Body of pancreas (tissue), 4 donors: Measurements from ENCODE around the gene GADD45GIP1. TPM values are rescaled to one million over a fixed set of nuclear protein-coding genes. Genes with fewer than 3 reads are reported as not detected.

Experiments used
- ATAC-seq: fragments of 150-250 bp; one replicate; pipeline ENCODE4 v1.9.1; 2016
- DNase-seq, 4 donors: peaks; one replicate each; pipeline ENCODE4 v3.0.0-alpha.2; 2019
- H3K27ac ChIP-seq, 4 donors: fragments of 200-600 bp; sonication (generic); 1 replicate in 3 of 4; 2 replicates in 1 of 4; pipeline versions ENCODE4 v1.5.1 to v1.6.1; 2016 to 2019; ENCODE audit warnings: mild to moderate bottlenecking in 1 of 4, mixed read lengths in 1 of 4, moderate library complexity in 1 of 4
- H3K27me3 ChIP-seq, 2 donors: fragments of 200-600 bp; sonication (generic); one replicate each; pipeline ENCODE4 v1.6.0; 2016; ENCODE audit warnings: mild to moderate bottlenecking in 1 of 2
- H3K36me3 ChIP-seq, 2 donors: fragments of 200-600 bp; sonication (generic); replicated peaks in 1 of 2; 2 replicates each; pipeline ENCODE4 v1.5.1; 2016; ENCODE audit warnings: low read depth in 2 of 2; ENCODE audit not compliant: insufficient read depth in 1 of 2
- H3K4me1 ChIP-seq: fragments of 200-600 bp; sonication (generic); one replicate; pipeline ENCODE4 v1.6.0; 2016
- H3K4me3 ChIP-seq, 2 donors: fragments of 200-600 bp; sonication (generic); 1 replicate in 1 of 2; 2 replicates in 1 of 2; pipeline ENCODE4 v1.5.1; 2016 to 2019
- H3K9me3 ChIP-seq, 3 donors: fragments of 200-600 bp; sonication (generic); 1 replicate in 2 of 3; 2 replicates in 1 of 3; pipeline ENCODE4 v1.5.1; 2016
- POLR2A ChIP-seq, 3 donors: fragments of 450-650 bp; IDR thresholded peaks; one replicate each; pipeline ENCODE4 v1.6.1; 2016; ENCODE audit warnings: antibody characterized with exemption in 3 of 3, mild to moderate bottlenecking in 2 of 3
- WGBS, 2 donors: methylation state at CpG; one replicate each; pipeline ENCODE4 v1.1.5; 2017; 5-methylcytosine and 5-hydroxymethylcytosine counted together
- intact Hi-C: fragments of 100-400 bp; cut with DNase I; formaldehyde crosslinking; loops from one replicate; pipeline ENCODE4 v1.15.1; 2023
- total RNA-seq, 2 donors: library from RNA; depleted of rRNA; stranded (reverse); fragments of >200 nt; gene quantifications; one replicate each; pipeline ENCODE4 v1.1.0, GENCODE V29; 2016
- TF ChIP-seq, protein P1 (sequence below), 7 experiments: fragments of 450-650 bp in 4 of 7; fragments of 200-600 bp in 3 of 7; sonication (generic) in 3 of 7; IDR thresholded peaks; one replicate each; pipeline ENCODE4 v1.5.1; 2016 to 2019; ENCODE audit warnings: antibody characterized with exemption in 7 of 7

Gene GADD45GIP1
- total RNA-seq, 2 donors from 2014 or later: 31.3 to 42.0 TPM

DNA sequence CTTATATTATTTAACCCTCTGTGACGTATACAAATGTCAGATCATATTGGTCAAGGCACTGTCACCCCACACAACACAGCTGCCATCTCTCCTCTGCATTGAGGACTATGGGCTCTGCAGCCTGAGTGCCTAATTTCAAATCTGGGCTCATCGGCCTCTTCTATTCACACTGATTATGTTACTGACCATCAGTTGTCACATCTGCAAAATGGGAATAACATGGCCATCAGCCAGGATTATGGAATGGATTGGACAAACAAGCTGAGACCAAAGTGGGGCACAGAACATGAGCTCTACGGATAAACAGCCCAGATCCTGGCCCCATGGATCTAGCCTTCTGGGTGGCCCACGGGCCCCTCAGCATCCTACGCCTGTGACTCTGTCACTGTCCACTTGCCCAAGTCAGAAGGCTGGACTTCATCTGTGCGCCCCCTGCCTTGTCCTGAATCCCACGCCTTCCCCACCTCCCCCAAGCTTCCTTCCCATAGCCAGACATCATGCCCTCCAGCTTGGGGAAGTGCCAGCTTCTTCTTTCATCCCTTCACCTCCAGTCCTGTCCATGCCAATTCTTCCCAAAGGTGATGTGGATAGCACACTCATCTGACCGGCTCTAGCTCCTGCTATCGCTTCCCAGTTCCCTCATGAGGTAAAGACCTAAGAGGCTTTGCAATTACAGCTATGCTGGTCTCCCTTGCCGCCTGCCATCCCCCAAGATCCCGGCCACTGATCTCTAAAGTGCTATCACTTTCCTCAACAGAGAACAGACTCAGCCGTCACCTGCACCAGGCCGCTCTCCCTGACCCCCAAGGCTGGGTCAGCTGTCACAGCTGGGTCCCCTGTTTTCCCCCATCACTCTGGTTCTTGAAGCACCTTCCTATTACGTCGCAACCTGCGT is 24.4 kb downstream of the GADD45GIP1 start:
- Histone ChIP-seq H3K4me3 (peak overlapping the region; percentile 77 to 97), H3K27me3 (no peaks in the 10 kb centered on the region), H3K4me1 (peaks cover 27% of the 10 kb centered on the region), H3K27ac (peak overlapping the region; percentile 62 to 84 (median 74)), H3K36me3 (peaks cover 0 to 5% of the 10 kb centered on the region in 2 donors), H3K9me3 (no peaks in the 10 kb centered on the region)
- 19 to 22% methylated on average over 16 of the region's 16 CpGs for WGBS, 2 donors
- ATAC-seq: no peak
- intact Hi-C loops: no loop called here
- DNase-seq: no peak
- TF ChIP-seq, protein P1, sequence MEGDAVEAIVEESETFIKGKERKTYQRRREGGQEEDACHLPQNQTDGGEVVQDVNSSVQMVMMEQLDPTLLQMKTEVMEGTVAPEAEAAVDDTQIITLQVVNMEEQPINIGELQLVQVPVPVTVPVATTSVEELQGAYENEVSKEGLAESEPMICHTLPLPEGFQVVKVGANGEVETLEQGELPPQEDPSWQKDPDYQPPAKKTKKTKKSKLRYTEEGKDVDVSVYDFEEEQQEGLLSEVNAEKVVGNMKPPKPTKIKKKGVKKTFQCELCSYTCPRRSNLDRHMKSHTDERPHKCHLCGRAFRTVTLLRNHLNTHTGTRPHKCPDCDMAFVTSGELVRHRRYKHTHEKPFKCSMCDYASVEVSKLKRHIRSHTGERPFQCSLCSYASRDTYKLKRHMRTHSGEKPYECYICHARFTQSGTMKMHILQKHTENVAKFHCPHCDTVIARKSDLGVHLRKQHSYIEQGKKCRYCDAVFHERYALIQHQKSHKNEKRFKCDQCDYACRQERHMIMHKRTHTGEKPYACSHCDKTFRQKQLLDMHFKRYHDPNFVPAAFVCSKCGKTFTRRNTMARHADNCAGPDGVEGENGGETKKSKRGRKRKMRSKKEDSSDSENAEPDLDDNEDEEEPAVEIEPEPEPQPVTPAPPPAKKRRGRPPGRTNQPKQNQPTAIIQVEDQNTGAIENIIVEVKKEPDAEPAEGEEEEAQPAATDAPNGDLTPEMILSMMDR (IDR thresholded peaks at IDR 0.05): no peak
- TF ChIP-seq POLR2A (IDR thresholded peaks at IDR 0.05): no peak

DNA sequence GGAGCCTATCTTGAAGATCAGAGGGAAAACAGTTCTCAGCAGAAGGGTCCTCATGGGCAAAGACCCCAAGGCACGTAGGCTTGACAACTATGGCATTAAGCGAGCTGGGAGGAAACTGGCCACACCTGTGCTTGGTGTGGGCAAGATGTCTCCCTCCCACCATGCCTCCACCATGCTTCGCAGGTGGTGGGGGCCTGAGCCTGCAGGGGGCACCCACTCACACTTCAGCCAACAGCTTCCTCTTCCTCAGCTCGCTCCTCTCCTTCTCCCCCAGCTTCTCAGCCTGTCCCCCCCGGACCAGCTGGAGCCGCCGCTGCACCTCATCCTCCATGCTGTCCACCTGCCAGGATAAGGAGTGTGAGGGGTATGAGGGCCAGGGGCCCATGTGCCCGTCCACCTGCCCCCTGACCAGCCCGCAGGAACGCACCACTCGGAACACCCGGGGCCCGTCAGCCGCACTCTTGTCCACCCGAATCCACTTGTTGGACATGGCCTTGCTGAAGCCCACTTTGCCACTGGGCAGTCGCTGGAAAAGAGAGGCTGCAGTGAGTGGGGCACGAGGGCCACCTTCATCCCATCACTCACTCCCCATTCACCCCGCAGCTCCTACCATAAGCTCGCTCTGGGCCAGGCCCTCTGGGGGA is 26.9 kb downstream of the GADD45GIP1 start:
- WGBS, 2 donors: 91 to 94% methylated on average over 5 to 16 of the region's 19 CpGs
- Histone ChIP-seq H3K27me3 (no peaks in the 10 kb centered on the region), H3K9me3 (no peaks in the 10 kb centered on the region), H3K4me1 (peaks cover 21% of the 10 kb centered on the region), H3K36me3 (peaks cover 11 to 12% of the 10 kb centered on the region in 2 donors), H3K4me3 (no peak overlapping the region), H3K27ac (no peak overlapping the region)
- intact Hi-C loops: no loop called here
- DNase-seq (no peak), ATAC-seq (no peak)
- TF ChIP-seq, protein P1 (IDR thresholded peaks at IDR 0.05): no peak
- no peak for TF ChIP-seq POLR2A (IDR thresholded peaks at IDR 0.05)

DNA sequence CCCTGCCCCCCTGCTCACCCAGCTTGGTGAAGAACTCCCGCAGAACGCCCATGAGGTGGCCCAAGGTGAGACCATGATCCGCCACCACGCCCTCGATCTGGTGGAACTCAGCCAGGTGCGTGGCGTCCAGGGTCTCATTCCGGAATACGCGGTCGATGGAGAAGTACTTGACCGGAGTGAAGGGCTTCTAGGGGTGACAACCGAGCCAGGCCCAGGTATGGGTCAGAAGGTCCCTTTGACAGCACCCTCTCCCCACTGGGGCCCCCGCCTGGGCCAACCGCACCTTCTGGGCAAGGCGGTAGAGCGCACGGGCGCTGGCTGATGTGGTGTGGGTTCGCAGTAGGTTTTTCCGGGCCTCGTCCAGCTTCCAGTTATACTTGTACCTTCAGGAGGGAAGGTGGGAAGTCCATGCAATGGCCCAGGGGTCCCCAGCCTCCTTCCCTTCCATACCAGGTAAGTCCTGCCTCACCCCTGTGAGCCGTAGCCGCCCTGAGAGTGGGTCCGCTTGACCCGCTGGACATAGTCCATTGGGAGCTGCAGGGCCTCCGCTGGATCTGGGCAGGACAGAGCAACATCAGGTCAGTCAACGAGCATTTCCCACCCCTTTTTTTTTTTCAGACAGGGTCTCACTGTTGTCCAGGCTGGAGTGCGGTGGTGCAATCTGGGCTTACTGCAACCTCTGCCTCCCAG is 32.3 kb downstream of the GADD45GIP1 start:
- ATAC-seq (no peak), DNase-seq (no peak)
- Histone ChIP-seq H3K4me1 (no peaks in the 10 kb centered on the region), H3K36me3 (peaks cover 18 to 32% of the 10 kb centered on the region in 2 donors), H3K9me3 (no peaks in the 10 kb centered on the region), H3K27me3 (no peaks in the 10 kb centered on the region), H3K4me3 (no peak overlapping the region), H3K27ac (no peak overlapping the region)
- no peak for TF ChIP-seq POLR2A (IDR thresholded peaks at IDR 0.05)
- TF ChIP-seq, protein P1 (IDR thresholded peaks at IDR 0.05): no peak
- WGBS, 2 donors: 94 to 98% methylated on average over 7 to 29 of the region's 29 CpGs
- intact Hi-C loops: no loop called here

DNA sequence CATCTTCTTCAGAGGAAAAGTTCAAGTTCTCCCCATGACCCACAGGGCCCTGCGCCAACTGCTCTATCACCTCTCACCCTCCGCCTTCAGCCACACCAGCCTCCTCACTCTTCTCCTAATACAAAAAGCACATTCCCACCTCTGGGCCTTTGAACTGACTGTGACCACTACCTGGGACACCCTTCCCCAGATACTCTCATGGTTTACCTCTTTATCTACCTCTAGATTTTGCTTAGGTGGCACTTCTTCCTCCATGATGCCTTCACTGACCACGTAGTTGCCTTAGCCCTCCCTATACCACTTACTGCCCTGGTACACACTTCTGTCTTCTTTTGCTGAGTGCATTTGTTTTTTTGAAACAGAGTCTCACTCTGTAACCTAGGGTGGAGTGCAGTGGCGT is 34.1 kb downstream of the GADD45GIP1 start:
- intact Hi-C loops: no loop called here
- Histone ChIP-seq H3K9me3 (no peaks in the 10 kb centered on the region), H3K36me3 (peaks cover 18 to 27% of the 10 kb centered on the region in 2 donors), H3K27ac (no peak overlapping the region), H3K4me1 (peaks cover 8% of the 10 kb centered on the region), H3K27me3 (no peaks in the 10 kb centered on the region), H3K4me3 (no peak overlapping the region)
- no peak for ATAC-seq
- DNase-seq: no peak
- no peak for TF ChIP-seq POLR2A (IDR thresholded peaks at IDR 0.05)
- WGBS, 2 donors: 98 to 100% methylated on average over 4 of the region's 4 CpGs

DNA sequence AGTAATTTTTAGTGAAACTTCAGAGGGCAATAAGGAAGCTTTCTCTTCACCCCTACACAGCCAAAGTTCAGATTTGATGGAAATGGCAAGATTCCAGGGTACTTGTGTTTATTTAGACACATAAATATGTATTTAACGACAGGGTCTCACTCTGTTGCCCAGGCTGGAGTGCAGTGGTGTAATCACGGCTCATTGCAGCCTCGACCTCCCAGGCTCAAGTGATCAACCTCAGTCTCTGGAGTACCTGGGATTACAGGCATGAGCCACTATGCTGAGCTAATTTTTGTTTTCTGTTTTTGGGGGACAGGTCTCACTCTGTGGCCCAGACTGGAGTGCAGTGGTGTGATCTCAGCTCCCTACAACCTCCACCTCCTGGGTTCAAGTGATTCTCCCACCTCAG is 36.0 kb downstream of the GADD45GIP1 start:
- ATAC-seq: no peak
- TF ChIP-seq, protein P1 (IDR thresholded peaks at IDR 0.05): no peak
- no peak for TF ChIP-seq POLR2A (IDR thresholded peaks at IDR 0.05)

More for the DNA sequence above, 36.0 kb downstream of the GADD45GIP1 start:
- WGBS, 2 donors: 42 to 55% methylated on average over 3 of the region's 3 CpGs
- Histone ChIP-seq H3K9me3 (no peaks in the 10 kb centered on the region), H3K27me3 (no peaks in the 10 kb centered on the region), H3K4me1 (peaks cover 8% of the 10 kb centered on the region), H3K36me3 (peaks cover 6 to 21% of the 10 kb centered on the region in 2 donors), H3K27ac (no peak overlapping the region), H3K4me3 (no peak overlapping the region)
- DNase-seq: no peak
- intact Hi-C loops: no loop called here
